Fibroblast of skin of scalp (primary cell): Measurements from ENCODE around the gene ITIH3.
A peak's percentile ranks its signal among the peaks of the same experiment; 100 is the strongest.

Experiments used
- DNase-seq: peaks from one replicate; pipeline ENCODE4 v3.0.0-alpha.2; 2013

The ITIH3 gene

GRCh38 chr3:52827866-52828376, 33.3 kb downstream of the ITIH3 start:
- no peak for DNase-seq

- DNase-seq: no peak
These were observed 34.9 kb downstream of the ITIH3 start for GRCh38 chr3:52829482-52829881.

- DNase-seq: no peak
These were observed 35.4 kb downstream of the ITIH3 start for GRCh38 chr3:52829906-52830463.

- DNase-seq: no peak
These were observed 36.1 kb downstream of the ITIH3 start, which contains the start of gene ITIH4 for GRCh38 chr3:52830535-52831258. Gene ITIH4 (minus strand): TSS chr3:52830672. CDS start chr3:52830642, 30 bp downstream.

GRCh38 chr3:52831500-52832301, 37.1 kb downstream of the ITIH3 start:
- peak; percentile 83 for DNase-seq

- no peak for DNase-seq
These were observed 38.6 kb downstream of the ITIH3 start for GRCh38 chr3:52833202-52833601.

GRCh38 chr3:52834871-52835501, 40.4 kb downstream of the ITIH3 start, which contains the start of gene MUSTN1:
Gene MUSTN1 (minus strand): TSS chr3:52835019. CDS start chr3:52834948, 71 bp downstream.
- DNase-seq: peak; percentile 33

- DNase-seq: no peak
These were observed 41.3 kb downstream of the ITIH3 start for GRCh38 chr3:52835766-52836470.

- DNase-seq: no peak
These were observed 41.9 kb downstream of the ITIH3 start for GRCh38 chr3:52836471-52836845.

GRCh38 chr3:52836986-52837385, 42.4 kb downstream of the ITIH3 start:
- DNase-seq: no peak

- DNase-seq: no peak
These were observed 44.1 kb downstream of the ITIH3 start for GRCh38 chr3:52838561-52839267.

GRCh38 chr3:52839268-52839575, 44.6 kb downstream of the ITIH3 start:
- no peak for DNase-seq

GRCh38 chr3:52839892-52840545, 45.4 kb downstream of the ITIH3 start:
- no peak for DNase-seq

GRCh38 chr3:52841211-52841980, 46.8 kb downstream of the ITIH3 start:
- no peak for DNase-seq

GRCh38 chr3:52841981-52842340, 47.4 kb downstream of the ITIH3 start:
- no peak for DNase-seq

- no peak for DNase-seq
These were observed 47.8 kb downstream of the ITIH3 start for GRCh38 chr3:52842424-52842823.

- DNase-seq: no peak
These were observed 48.7 kb downstream of the ITIH3 start for GRCh38 chr3:52843108-52843865.

- no peak for DNase-seq
These were observed 49.3 kb downstream of the ITIH3 start for GRCh38 chr3:52843881-52844280.

- no peak for DNase-seq
These were observed 49.8 kb downstream of the ITIH3 start for GRCh38 chr3:52844290-52844975.
